Activated CD8-positive, alpha-beta memory T cell treated with anti-CD3 and anti-CD28 coated beads for 1 hour (primary cell): ENCODE measurements around the gene CIROP.

Experiments used
- DNase-seq, 2 donors: peaks; one replicate each; pipeline ENCODE4 v3.0.0-alpha.2; 2020; ENCODE audit warnings: low read depth in 1 of 2; ENCODE audit errors: extremely low read depth in 1 of 2

CIROP gene

GRCh38 chr14:23104591-23105347 is at the start of gene CIROP:
TSS of gene CIROP (minus strand) at chr14:23104989. CDS start at chr14:23104920, 69 bp downstream.
- DNase-seq: no peak

- no peak for DNase-seq
These were observed 49.3 kb upstream of the CIROP start for GRCh38 chr14:23153851-23154796.

GRCh38 chr14:23151342-23151741 is 46.6 kb upstream of the CIROP start:
- no peak for DNase-seq

- no peak for DNase-seq
These were observed 45.0 kb upstream of the CIROP start for GRCh38 chr14:23149745-23150144.

GRCh38 chr14:23148591-23149249 is 43.9 kb upstream of the CIROP start:
- DNase-seq: no peak

- no peak for DNase-seq
These were observed 42.9 kb upstream of the CIROP start for GRCh38 chr14:23147676-23148075.

GRCh38 chr14:23146980-23147379 is 42.2 kb upstream of the CIROP start:
- DNase-seq: no peak

- no peak for DNase-seq
These were observed 41.6 kb upstream of the CIROP start for GRCh38 chr14:23146351-23146910.

GRCh38 chr14:23145794-23146350 is 41.1 kb upstream of the CIROP start:
- no peak for DNase-seq

- no peak for DNase-seq
These were observed 39.1 kb upstream of the CIROP start for GRCh38 chr14:23143911-23144310.

- no peak for DNase-seq
These were observed 38.0 kb upstream of the CIROP start for GRCh38 chr14:23142826-23143225.

- no peak for DNase-seq
These were observed 37.1 kb upstream of the CIROP start for GRCh38 chr14:23141706-23142444.

- no peak for DNase-seq
These were observed 35.6 kb upstream of the CIROP start for GRCh38 chr14:23140371-23140770.

- DNase-seq: no peak
These were observed 35.1 kb upstream of the CIROP start for GRCh38 chr14:23139874-23140273.

GRCh38 chr14:23137813-23138535 is 33.2 kb upstream of the CIROP start:
- DNase-seq: no peak

- no peak for DNase-seq
These were observed 32.5 kb upstream of the CIROP start for GRCh38 chr14:23137192-23137812.

GRCh38 chr14:23136566-23137133 is 31.9 kb upstream of the CIROP start:
- no peak for DNase-seq

GRCh38 chr14:23132970-23133369 is 28.2 kb upstream of the CIROP start:
- no peak for DNase-seq

GRCh38 chr14:23131482-23131881 is 26.7 kb upstream of the CIROP start:
- DNase-seq: no peak
